Spleen (tissue), 11 donors: ENCODE measurements around the gene ASIC4. TPM values are rescaled to one million over a fixed set of nuclear protein-coding genes. Genes with fewer than 3 reads are reported as not detected.

Experiments used
- DNase-seq: peaks from one replicate; pipeline ENCODE4 v3.0.0-alpha.2; 2020
- H3K27ac ChIP-seq, 8 donors: fragments of 200-600 bp; sonication (generic) in 7 of 8; 1 replicate in 4 of 8; 2 replicates in 4 of 8; pipeline versions ENCODE4 v1.5.0 to v1.8.0; 2016 to 2021; ENCODE audit warnings: inconsistent platforms in 4 of 8, mild to moderate bottlenecking in 4 of 8, moderate library complexity in 1 of 8
- H3K27me3 ChIP-seq, 7 donors: fragments of 200-600 bp; sonication (generic) in 6 of 7; replicated peaks in 1 of 7; 1 replicate in 4 of 7; 2 replicates in 3 of 7; pipeline versions ENCODE4 v1.5.0 to v1.8.0; 2016 to 2021; ENCODE audit warnings: inconsistent platforms in 3 of 7, mild to moderate bottlenecking in 1 of 7
- H3K36me3 ChIP-seq, 6 donors: fragments of 200-600 bp; sonication (generic) in 5 of 6; 1 replicate in 4 of 6; 2 replicates in 2 of 6; pipeline versions ENCODE4 v1.5.0 to v1.8.0; 2016 to 2021; ENCODE audit warnings: inconsistent platforms in 2 of 6
- H3K4me1 ChIP-seq, 6 donors: fragments of 200-600 bp; sonication (generic) in 5 of 6; 1 replicate in 3 of 6; 2 replicates in 3 of 6; pipeline versions ENCODE4 v1.5.0 to v1.8.0; 2016 to 2021; ENCODE audit warnings: inconsistent platforms in 3 of 6
- H3K4me3 ChIP-seq, 8 donors: fragments of 200-600 bp; sonication (generic) in 7 of 8; 1 replicate in 4 of 8; 2 replicates in 4 of 8; pipeline versions ENCODE4 v1.5.0 to v1.8.0; 2016 to 2021; ENCODE audit warnings: inconsistent platforms in 4 of 8, mild to moderate bottlenecking in 4 of 8, moderate library complexity in 2 of 8
- H3K9me3 ChIP-seq, 8 donors: fragments of 200-600 bp; sonication (generic) in 7 of 8; 1 replicate in 4 of 8; 2 replicates in 4 of 8; pipeline versions ENCODE4 v1.5.0 to v1.8.0; 2016 to 2021; ENCODE audit warnings: inconsistent platforms in 4 of 8
- CTCF ChIP-seq, 11 experiments: fragments of 200-600 bp in 7 of 11; fragments of 450-650 bp in 4 of 11; sonication (generic) in 4 of 11; IDR thresholded peaks in 8 of 11; conservative IDR thresholded peaks in 3 of 11; 1 replicate in 7 of 11; 2 replicates in 4 of 11; pipeline versions ENCODE4 v1.4.0 to v1.8.0; 2016 to 2021; ENCODE audit warnings: antibody characterized with exemption in 11 of 11, inconsistent platforms in 4 of 11, mild to moderate bottlenecking in 1 of 11
- POLR2A ChIP-seq, 3 donors: fragments of 450-650 bp; IDR thresholded peaks; one replicate each; pipeline ENCODE4 v1.5.1; 2017; ENCODE audit warnings: antibody characterized with exemption in 3 of 3, mild to moderate bottlenecking in 1 of 3
- POLR2AphosphoS5 ChIP-seq, 3 donors: sonication (generic); formaldehyde crosslinking; IDR thresholded peaks; one replicate each; pipeline ENCODE4 v1.5.1; 2017; ENCODE audit warnings: antibody characterized with exemption in 3 of 3
- WGBS, 5 donors: extraction: QIAGEN DNeasy Blood & Tissue Kit in 3 of 5; methylation state at CpG; one replicate each; pipeline versions ENCODE4 v1.1.5 to v1.1.7; 2013 to 2018; 5-methylcytosine and 5-hydroxymethylcytosine counted together
- intact Hi-C: fragments of 100-400 bp; cut with DNase I; formaldehyde crosslinking; loops from one replicate; pipeline ENCODE4 v1.15.0; 2023; ENCODE audit warnings: low total_unique reads
- polyA plus RNA-seq, 3 donors: library from polyadenylated mRNA; stranded (reverse); fragments of 200-250 nt; gene quantifications; one replicate each; pipeline ENCODE4 v1.2.1, GENCODE V29; 2013
- total RNA-seq, 7 donors: library from RNA; depleted of rRNA in 3 of 7; stranded (reverse); fragments of >200 nt in 3 of 7; fragmentation: NEBNext Ultra II Directional in 4 of 7; extraction: Animal tissue kit (Norgen Biotek cat#: 25700) in 4 of 7; gene quantifications; one replicate each; pipeline versions ENCODE4 v1.1.0 to v1.2.1, GENCODE V29; 2016 to 2021
- donor health status: healthy with polysubstance abuse.
- donor health status: DM: no; HTN: no; CAD: no; lungs with moderate emphysema.
- donor health status: DM: no; HTN: no; CAD: no.
- donor health status: Bipolar disorder and iron deficiency.
- donor health status: healthy.
- donor health status: DM: no; HTN: no; CAD: no.
- donor health status: DM: yes; HTN: yes; CAD: no.

ASIC4 gene
- total and polyA plus RNA-seq, 10 donors: 0.04 to 0.32 (median 0.05) TPM; not detected in 6

GRCh38 chr2:219573166-219573565 lies 58.9 kb downstream of the ASIC4 start:
- Histone ChIP-seq H3K4me1 (peaks cover 0 to 22% (median 20%) of the 10 kb centered on the region in 6 donors), H3K9me3 (no peaks in the 10 kb centered on the region), H3K27ac (no peak overlapping the region), H3K4me3 (no peak overlapping the region), H3K36me3 (no peaks in the 10 kb centered on the region), H3K27me3 (peaks cover 0 to 88% (median 21%) of the 10 kb centered on the region in 7 donors)
- WGBS, 5 donors: 85 to 89% (median 86%) methylated on average over 5 of the region's 5 CpGs
- intact Hi-C loops: no loop called here
- no peak for TF ChIP-seq POLR2AphosphoS5 (IDR thresholded peaks at IDR 0.05)
- no peak for TF ChIP-seq POLR2A (IDR thresholded peaks at IDR 0.05)
- no peak for TF ChIP-seq CTCF (IDR thresholded peaks at IDR 0.05 in 8 of 11, conservative IDR thresholded peaks at IDR 0.05 in 3 of 11)
- no peak for DNase-seq

- no peak overlapping the region for H3K4me3 ChIP-seq
- TF ChIP-seq CTCF (IDR thresholded peaks at IDR 0.05 in 8 of 11, conservative IDR thresholded peaks at IDR 0.05 in 3 of 11) (no peak), POLR2AphosphoS5 (IDR thresholded peaks at IDR 0.05) (no peak), POLR2A (IDR thresholded peaks at IDR 0.05) (no peak)
- H3K9me3 ChIP-seq: no peaks in the 10 kb centered on the region
- H3K36me3 ChIP-seq: no peaks in the 10 kb centered on the region
- WGBS, 5 donors: 79 to 91% (median 86%) methylated on average over 12 to 22 of the region's 22 CpGs
- peaks cover 0 to 22% (median 19%) of the 10 kb centered on the region in 6 donors for H3K4me1 ChIP-seq
- peak; percentile 71 for DNase-seq
- intact Hi-C loops: no loop called here
- no peak overlapping the region for H3K27ac ChIP-seq
- peaks cover 0 to 74% (median 21%) of the 10 kb centered on the region in 7 donors for H3K27me3 ChIP-seq
Measured at GRCh38 chr2:219574484-219575311, 60.4 kb downstream of the ASIC4 start.

GRCh38 chr2:219575566-219576504 lies 61.6 kb downstream of the ASIC4 start:
- Histone ChIP-seq H3K4me1 (peaks cover 0 to 12% (median 7%) of the 10 kb centered on the region in 6 donors), H3K27ac (no peak overlapping the region), H3K36me3 (no peaks in the 10 kb centered on the region), H3K9me3 (no peaks in the 10 kb centered on the region), H3K4me3 (no peak overlapping the region), H3K27me3 (peaks cover 0 to 63% (median 16%) of the 10 kb centered on the region in 7 donors)
- DNase-seq: no peak
- TF ChIP-seq POLR2A (IDR thresholded peaks at IDR 0.05): no peak
- TF ChIP-seq CTCF (IDR thresholded peaks at IDR 0.05 in 8 of 11, conservative IDR thresholded peaks at IDR 0.05 in 3 of 11): no peak
- no peak for TF ChIP-seq POLR2AphosphoS5 (IDR thresholded peaks at IDR 0.05)
- WGBS, 5 donors: 65 to 83% (median 79%) methylated on average over 5 to 6 of the region's 6 CpGs
- intact Hi-C loops: no loop called here
